OCI-LY3 (cell line): Measurements from ENCODE around the gene ECSIT.

Experiments used
- H2AFZ ChIP-seq: fragments of 200-600, 300-600 bp; shearing (Covaris generic); 2 replicates; pipeline ENCODE4 v1.6.0; 2014; ENCODE audit warnings: antibody characterized with exemption, low read depth, low read length
- H3K27ac ChIP-seq: fragments of 200-600, 300-600 bp; sonication (generic); 2 replicates; pipeline ENCODE4 v1.5.1; 2014; ENCODE audit warnings: mild to moderate bottlenecking, low read length, moderate library complexity, mixed read lengths
- H3K27me3 ChIP-seq: fragments of 200-600, 300-600 bp; sonication (generic); 2 replicates; pipeline ENCODE4 v1.6.1; 2014; ENCODE audit warnings: low read depth, low read length, mixed read lengths
- H3K36me3 ChIP-seq: fragments of 200-600, 300-600 bp; sonication (generic); replicated peaks from 2 replicates; pipeline ENCODE3; 2014; ENCODE audit warnings: low read depth, low read length, mixed read lengths
- H3K4me1 ChIP-seq: fragments of 300-600, 200-600 bp; sonication (generic); 2 replicates; pipeline ENCODE4 v1.6.1; 2014; ENCODE audit warnings: low read length, mixed read lengths
- H3K4me2 ChIP-seq: fragments of 200-600, 300-600 bp; sonication (generic); 2 replicates; pipeline ENCODE4 v1.6.1; 2014; ENCODE audit warnings: low read length, mixed read lengths
- H3K4me3 ChIP-seq: fragments of 300-600, 200-600 bp; sonication (generic); 2 replicates; pipeline ENCODE4 v1.5.1; 2014; ENCODE audit warnings: antibody characterized with exemption, mild to moderate bottlenecking, low read length, moderate library complexity
- H3K79me2 ChIP-seq: fragments of 300-600, 200-600 bp; shearing (Covaris generic); 2 replicates; pipeline ENCODE4 v1.6.1; 2014; ENCODE audit warnings: mild to moderate bottlenecking, low read length, mixed read lengths
- H3K9ac ChIP-seq: fragments of 300-600, 200-600 bp; shearing (Covaris generic); 2 replicates; pipeline ENCODE4 v1.6.0; 2014; ENCODE audit warnings: mild to moderate bottlenecking, low read length, moderate library complexity
- H3K9me3 ChIP-seq: fragments of 200-600, 300-600 bp; shearing (Covaris generic); 2 replicates; pipeline ENCODE4 v1.6.1; 2014; ENCODE audit warnings: low read length, mixed read lengths; ENCODE audit not compliant: insufficient read depth
- H4K20me1 ChIP-seq: fragments of 200-600, 300-600 bp; sonication (generic); 2 replicates; pipeline ENCODE4 v1.6.1; 2016; ENCODE audit warnings: low read length, mixed read lengths; ENCODE audit not compliant: insufficient read depth
- CTCF ChIP-seq: fragments of 200-600, 300-600 bp; sonication (generic); IDR thresholded peaks from 2 replicates; pipeline ENCODE4 v1.5.1; 2014; ENCODE audit warnings: antibody characterized with exemption, low read length, low read depth
- EZH2phosphoT487 ChIP-seq: fragments of 200-600 bp; shearing (Covaris generic); IDR thresholded peaks from 2 replicates; pipeline ENCODE4 v1.6.1; 2018; ENCODE audit warnings: antibody characterized with exemption, mixed run types, low read depth

ECSIT gene

GRCh38 chr19:11464333-11465265, 64.3 kb downstream of the ECSIT start:
- H3K4me1 ChIP-seq: no peaks in the 10 kb centered on the region
- no peaks in the 10 kb centered on the region for H4K20me1 ChIP-seq
- H2AFZ ChIP-seq: no peak overlapping the region
- no peak overlapping the region for H3K4me2 ChIP-seq
- no peaks in the 10 kb centered on the region for H3K27me3 ChIP-seq
- H3K9ac ChIP-seq: no peak overlapping the region
- TF ChIP-seq CTCF (no peak), EZH2phosphoT487 (no peak)
- no peaks in the 10 kb centered on the region for H3K9me3 ChIP-seq
- H3K79me2 ChIP-seq: no peaks in the 10 kb centered on the region
- no peak overlapping the region for H3K4me3 ChIP-seq
- no peak overlapping the region for H3K27ac ChIP-seq
- no peaks in the 10 kb centered on the region for H3K36me3 ChIP-seq

- Histone ChIP-seq H3K79me2 (no peaks in the 10 kb centered on the region), H3K4me1 (no peaks in the 10 kb centered on the region), H3K9ac (no peak overlapping the region)
These were observed 65.5 kb downstream of the ECSIT start for GRCh38 chr19:11463391-11463790.

GRCh38 chr19:11461453-11461852, 67.5 kb downstream of the ECSIT start:
- no peak overlapping the region for H3K4me2 ChIP-seq

More at GRCh38 chr19:11463391-11463790, 65.5 kb downstream of the ECSIT start:
- no peaks in the 10 kb centered on the region for H4K20me1 ChIP-seq
- H3K27me3 ChIP-seq: no peaks in the 10 kb centered on the region
- no peaks in the 10 kb centered on the region for H3K9me3 ChIP-seq
- peak overlapping the region; percentile 6; the same call in 1 of the 2 replicates for H2AFZ ChIP-seq
- H3K4me3 ChIP-seq: no peak overlapping the region
- no peaks in the 10 kb centered on the region for H3K36me3 ChIP-seq
- TF ChIP-seq CTCF (no peak), EZH2phosphoT487 (no peak)
- H3K4me2 ChIP-seq: 0 out of 2 replicates have a peak overlapping the region, but pooled peaks have one; percentile 7
- no peak overlapping the region for H3K27ac ChIP-seq

More at GRCh38 chr19:11461453-11461852, 67.5 kb downstream of the ECSIT start:
- Histone ChIP-seq H2AFZ (no peak overlapping the region), H3K27ac (no peak overlapping the region), H3K4me3 (no peak overlapping the region), H3K9ac (no peak overlapping the region), H3K27me3 (no peaks in the 10 kb centered on the region), H3K79me2 (no peaks in the 10 kb centered on the region), H3K9me3 (no peaks in the 10 kb centered on the region), H4K20me1 (no peaks in the 10 kb centered on the region), H3K36me3 (no peaks in the 10 kb centered on the region), H3K4me1 (no peaks in the 10 kb centered on the region)
- TF ChIP-seq EZH2phosphoT487 (no peak), CTCF (no peak)
